A549 (cell line): ENCODE results near the gene RBM47. TPM values are rescaled to one million over a fixed set of nuclear protein-coding genes. Genes with fewer than 3 reads are reported as not detected.
A peak's percentile ranks its signal among the peaks of the same experiment; 100 is the strongest.

ENCODE experiments used
- ATAC-seq, 2 experiments: fragments of 200-7000 bp in 1 of 2; fragments of >200 bp in 1 of 2; cut with Nextera tagmentation in 1 of 2; cut with Tn5 transposase in 1 of 2; 3 replicates each; pipeline versions ENCODE4 v1.8.0 to v1.9.1; 2018 to 2020; ENCODE audit warnings: mild to moderate bottlenecking in 1 of 2, moderate library complexity in 1 of 2
- CTCF ChIA-PET: fragments of 300-600 bp; sonication (Branson Sonifier 250); formaldehyde crosslinking; extraction: SDS; loops from one replicate; lab custom pipeline; 2021; ENCODE audit warnings: antibody characterized with exemption, inconsistent platforms; lab: Yijun Ruan, JAX
- POLR2A ChIA-PET: fragments of 350-600 bp; formaldehyde crosslinking; extraction: SDS; loops from one replicate; lab custom pipeline; 2021; ENCODE audit warnings: antibody characterized with exemption, inconsistent platforms; lab: Yijun Ruan, JAX
- DNase-seq, 2 experiments: peaks; one replicate each; pipeline versions ENCODE4 v3.0.0 to v3.0.0-alpha.2; 2011 to 2016; ENCODE audit warnings: low read depth in 1 of 2, low spot score in 1 of 2
- FAIRE-seq: peaks from 2 replicates; lab custom pipeline; 2011; peaks lifted over from hg19 to GRCh38; lab: Jason Lieb, UNC
- H3K27ac ChIP-seq, 2 experiments: fragments of >200 bp; sonication (Bioruptor Twin); formaldehyde crosslinking; 3 replicates each; pipeline ENCODE4 v1.5.1; 2016 to 2017
- H3K4me1 ChIP-seq: fragments of >200 bp; sonication (Bioruptor Twin); formaldehyde crosslinking; 3 replicates; pipeline ENCODE4 v1.6.1; 2016
- H3K4me2 ChIP-seq: fragments of >200 bp; sonication (Bioruptor Twin); formaldehyde crosslinking; 3 replicates; pipeline ENCODE4 v1.6.1; 2016
- H3K4me3 ChIP-seq: fragments of >200 bp; sonication (Bioruptor Twin); formaldehyde crosslinking; 3 replicates; pipeline ENCODE4 v1.5.1; 2016
- H3K9me3 ChIP-seq: fragments of >200 bp; sonication (Bioruptor Twin); formaldehyde crosslinking; 3 replicates; pipeline ENCODE4 v1.6.1; 2016
- BCL3 ChIP-seq: fragments of >200 bp; sonication (Bioruptor Twin); formaldehyde crosslinking; IDR thresholded peaks from 3 replicates; pipeline ENCODE4 v1.6.1; 2016
- BHLHE40 ChIP-seq: IDR thresholded peaks from 2 replicates; pipeline ENCODE4 v1.6.1; 2012; ENCODE audit warnings: low read depth, low read length, inconsistent platforms
- CBX8 ChIP-seq: fragments of 200-600 bp; sonication (generic); IDR thresholded peaks from 2 replicates; pipeline ENCODE4 v1.6.1; 2016
- CHD4 ChIP-seq: fragments of 200-600 bp; sonication (generic); IDR thresholded peaks from 2 replicates; pipeline ENCODE4 v1.6.1; 2016; ENCODE audit warnings: antibody characterized with exemption, mild to moderate bottlenecking, borderline replicate concordance
- EHMT2 ChIP-seq: fragments of 200-600 bp; sonication (generic); IDR thresholded peaks from 2 replicates; pipeline ENCODE4 v1.6.1; 2016; ENCODE audit warnings: antibody characterized with exemption, low read depth, mild to moderate bottlenecking, moderate library complexity
- ELK1 ChIP-seq: fragments of 150-350 bp; IDR thresholded peaks from 2 replicates; pipeline ENCODE4 v1.6.1; 2014; ENCODE audit warnings: low read depth, mild to moderate bottlenecking, low read length
- ESRRA ChIP-seq: fragments of 150-350 bp; IDR thresholded peaks from 2 replicates; pipeline ENCODE4 v1.6.1; 2014; ENCODE audit warnings: mild to moderate bottlenecking, low read length, borderline replicate concordance
- FOSB ChIP-seq: fragments of 250-450 bp; sonication (Bioruptor Pico); IDR thresholded peaks from 2 replicates; pipeline ENCODE4 v1.5.0; 2020; ENCODE audit warnings: mild to moderate bottlenecking, moderate library complexity
- HDAC2 ChIP-seq: fragments of 200-600 bp; sonication (generic); IDR thresholded peaks from 2 replicates; pipeline ENCODE4 v1.6.1; 2016
- HMGXB4 ChIP-seq: fragments of 250-450 bp; sonication (Bioruptor Pico); IDR thresholded peaks from 2 replicates; pipeline ENCODE4 v1.5.0; 2021; ENCODE audit warnings: mild to moderate bottlenecking, moderate library complexity, borderline replicate concordance
- HOXB13 ChIP-seq: fragments of 250-450 bp; sonication (Bioruptor Pico); IDR thresholded peaks from 2 replicates; pipeline ENCODE4 v1.5.0; 2020; ENCODE audit warnings: low read depth, mild to moderate bottlenecking, moderate library complexity
- HOXB5 ChIP-seq: fragments of 250-450 bp; sonication (Bioruptor Pico); IDR thresholded peaks from 2 replicates; pipeline ENCODE4 v1.5.0; 2020; ENCODE audit warnings: mild to moderate bottlenecking, moderate library complexity
- JUNB ChIP-seq: fragments of >200 bp; sonication (Bioruptor Twin); formaldehyde crosslinking; IDR thresholded peaks from 2 replicates; pipeline ENCODE4 v1.6.1; 2016
- KDM1A ChIP-seq: fragments of 200-600 bp; sonication (generic); IDR thresholded peaks from 2 replicates; pipeline ENCODE4 v1.6.1; 2016; ENCODE audit warnings: low read depth, mild to moderate bottlenecking
- MAFK ChIP-seq: fragments of 450-650 bp; IDR thresholded peaks from 2 replicates; pipeline ENCODE4 v1.6.1; 2014; ENCODE audit not compliant: partially characterized antibody
- MAX ChIP-seq: IDR thresholded peaks from 2 replicates; pipeline ENCODE4 v1.6.1; 2012
- NFE2L2 ChIP-seq: fragments of 150-350 bp; conservative IDR thresholded peaks from 2 replicates; pipeline ENCODE4 v1.6.1; 2014; ENCODE audit warnings: low read length
- POLR2A ChIP-seq: IDR thresholded peaks from 2 replicates; pipeline ENCODE4 v1.6.1; 2012; ENCODE audit warnings: mild to moderate bottlenecking, low read length
- POLR2AphosphoS2 ChIP-seq: conservative IDR thresholded peaks from 2 replicates; pipeline ENCODE4 v1.6.1; 2012; ENCODE audit warnings: low read length, improper control_type of control experiment, inconsistent platforms
- RAD21 ChIP-seq, 2 experiments: fragments of >200 bp in 1 of 2; sonication (Bioruptor Twin) in 1 of 2; formaldehyde crosslinking in 1 of 2; IDR thresholded peaks in 1 of 2; conservative IDR thresholded peaks in 1 of 2; 2 replicates in 1 of 2; 3 replicates in 1 of 2; pipeline ENCODE4 v1.6.1; 2012 to 2018; ENCODE audit warnings: inconsistent platforms in 1 of 2
- RARB ChIP-seq: fragments of 250-450 bp; sonication (Bioruptor Pico); IDR thresholded peaks from 2 replicates; pipeline ENCODE4 v1.8.0; 2021; ENCODE audit warnings: mild to moderate bottlenecking, moderate library complexity
- RCOR1 ChIP-seq: fragments of 150-350 bp; IDR thresholded peaks from 2 replicates; pipeline ENCODE4 v1.6.1; 2014; ENCODE audit warnings: antibody characterized with exemption, low read length, low read depth
- RFX5 ChIP-seq: fragments of 450-650 bp; IDR thresholded peaks from 2 replicates; pipeline ENCODE4 v1.7.1; 2014; ENCODE audit warnings: antibody characterized with exemption, mild to moderate bottlenecking, moderate library complexity
- SMC3 ChIP-seq: fragments of >200 bp; sonication (Bioruptor Twin); formaldehyde crosslinking; IDR thresholded peaks from 3 replicates; pipeline ENCODE4 v1.6.1; 2018; ENCODE audit warnings: inconsistent platforms
- SREBF2 ChIP-seq: fragments of 450-650 bp; IDR thresholded peaks from 2 replicates; pipeline ENCODE4 v1.6.1; 2014; ENCODE audit warnings: mild to moderate bottlenecking, moderate library complexity
- TP53 ChIP-seq: fragments of 250-450 bp; sonication (Bioruptor Pico); IDR thresholded peaks from 2 replicates; pipeline ENCODE4 v1.5.0; 2021; ENCODE audit warnings: mild to moderate bottlenecking, moderate library complexity
- ZFP36 ChIP-seq: fragments of 450-650 bp; IDR thresholded peaks from 2 replicates; pipeline ENCODE4 v1.6.1; 2014; ENCODE audit warnings: borderline replicate concordance; ENCODE audit not compliant: partially characterized antibody
- ZNF302 ChIP-seq: fragments of 250-450 bp; sonication (Bioruptor Pico); IDR thresholded peaks from 2 replicates; pipeline ENCODE4 v1.9.0; 2021; ENCODE audit warnings: inconsistent platforms, mild to moderate bottlenecking, moderate library complexity
- ZSCAN20 ChIP-seq: fragments of 250-450 bp; sonication (Bioruptor Pico); IDR thresholded peaks from 2 replicates; pipeline ENCODE4 v1.8.0; 2022; ENCODE audit warnings: mild to moderate bottlenecking, moderate library complexity
- WGBS: methylation state at CpG from one replicate; pipeline ENCODE4 v1.1.6; 2017; ENCODE audit errors: missing lambda C conversion rate; 5-methylcytosine and 5-hydroxymethylcytosine counted together
- polyA plus RNA-seq, 4 experiments: library from polyadenylated mRNA; depleted of rRNA in 3 of 4; stranded (reverse); fragments of >200 nt; fragmentation: RNase III in 1 of 4; extraction: RNeasy Plus Mini Kit Qiagen cat#74134 plus additional on column Dnase treatment in 1 of 4; gene quantifications; 2 replicates in 3 of 4; 3 replicates in 1 of 4; pipeline ENCODE4 v1.2.3, GENCODE V29; 2011 to 2017

The RBM47 gene
- polyA plus RNA-seq, 2 of the 4 experiments (the other 2 are of a cell fraction) = 38.1 to 43.3 TPM

- Histone ChIP-seq H3K4me3 (no peak overlapping the region), H3K4me1 (no peaks in the 10 kb centered on the region), H3K27ac (no peak overlapping the region)
- ChIA-PET POLR2A (no interaction called here), CTCF (interaction anchor here (0.8 kb wide), 1 partner anchor 12 kb away, joined by 3 read pairs; no protein-coding TSS in a partner anchor)
- DNase-seq (no peak), ATAC-seq (no peak)
- no peak for TF ChIP-seq ELK1
- no peak for TF ChIP-seq RARB (CRISPR knock-in tag)
- TF ChIP-seq HMGXB4 (CRISPR knock-in tag) = no peak
- TF ChIP-seq JUNB = no peak
- no peak for TF ChIP-seq ZFP36
- no peak for TF ChIP-seq NFE2L2
- no peak for TF ChIP-seq RFX5
- no peak for TF ChIP-seq TP53 (CRISPR knock-in tag)
- TF ChIP-seq RAD21 (conservative IDR thresholded peaks at IDR 0.05 in 1 of 2, IDR thresholded peaks at IDR 0.05 in 1 of 2) = no peak
- TF ChIP-seq CBX8 = no peak
- TF ChIP-seq HDAC2 = no peak
- TF ChIP-seq SREBF2 = no peak
- no peak for TF ChIP-seq ESRRA
- no peak for TF ChIP-seq SMC3
- no peak for TF ChIP-seq BHLHE40
- TF ChIP-seq ZNF302 (CRISPR knock-in tag) = no peak
- TF ChIP-seq CHD4 = no peak
- TF ChIP-seq MAX = no peak
- no peak for TF ChIP-seq POLR2AphosphoS2
- TF ChIP-seq, all 56 proteins: peak for 0
- Histone ChIP-seq H3K9me3 (no peaks in the 10 kb centered on the region), H3K4me2 (no peak overlapping the region)
- no peak for FAIRE-seq
Measured at GRCh38 chr4:40648131-40648530, 18.5 kb upstream of the RBM47 start.

GRCh38 chr4:40645586-40645985 lies 15.9 kb upstream of the RBM47 start:
- Histone ChIP-seq H3K27ac (no peak overlapping the region), H3K4me2 (no peak overlapping the region), H3K4me1 (no peaks in the 10 kb centered on the region), H3K9me3 (no peaks in the 10 kb centered on the region), H3K4me3 (no peak overlapping the region)
- ATAC-seq (no peak), FAIRE-seq (no peak), DNase-seq (no peak)
- TF ChIP-seq BCL3 (no peak), ESRRA (no peak)
- POLR2A ChIA-PET = no interaction called here
- CTCF ChIA-PET = interaction anchor here (1.0 kb wide), 1 partner anchor 10 kb away, joined by 3 read pairs; no protein-coding TSS in a partner anchor

- Histone ChIP-seq H3K9me3 (no peaks in the 10 kb centered on the region), H3K4me1 (peaks cover 11% of the 10 kb centered on the region), H3K4me2 (no peak overlapping the region), H3K27ac (peak overlapping the region in 1 of 2 experiments; percentile 63; a peak in 3 of 6 replicates), H3K4me3 (no peak overlapping the region)
- POLR2A ChIA-PET = no interaction called here
- no peak for TF ChIP-seq CHD4
- TF ChIP-seq BCL3 = no peak
- no peak for TF ChIP-seq BHLHE40
- no peak for TF ChIP-seq ZFP36
- TF ChIP-seq ZNF302 (CRISPR knock-in tag) = no peak
- no peak for TF ChIP-seq NFE2L2
- TF ChIP-seq EHMT2 = no peak
- no peak for TF ChIP-seq RCOR1
- no peak for TF ChIP-seq POLR2A
- TF ChIP-seq ZSCAN20 (CRISPR knock-in tag) = no peak
- no peak for TF ChIP-seq HOXB5 (CRISPR knock-in tag)
- no peak for TF ChIP-seq ESRRA
- TF ChIP-seq MAFK = no peak
- TF ChIP-seq FOSB = no peak
- no peak for TF ChIP-seq HOXB13 (CRISPR knock-in tag)
- no peak for TF ChIP-seq KDM1A
- DNase-seq (no peak), ATAC-seq (no peak), FAIRE-seq (no peak)
- CTCF ChIA-PET = no interaction called here
- 75% methylated on average over 5 of the region's 5 CpGs for WGBS
Measured at GRCh38 chr4:40632080-40632479, 2.4 kb upstream of the RBM47 start.
